GM18858 (cell line): Measurements from ENCODE around the gene BST1.

Experiments used
- ATAC-seq: cut with Tn5 transposase; IDR thresholded peaks from one replicate; pipeline ENCODE4 v1.9.1; 2021; ENCODE audit not compliant: unreplicated experiment

Gene BST1

DNA sequence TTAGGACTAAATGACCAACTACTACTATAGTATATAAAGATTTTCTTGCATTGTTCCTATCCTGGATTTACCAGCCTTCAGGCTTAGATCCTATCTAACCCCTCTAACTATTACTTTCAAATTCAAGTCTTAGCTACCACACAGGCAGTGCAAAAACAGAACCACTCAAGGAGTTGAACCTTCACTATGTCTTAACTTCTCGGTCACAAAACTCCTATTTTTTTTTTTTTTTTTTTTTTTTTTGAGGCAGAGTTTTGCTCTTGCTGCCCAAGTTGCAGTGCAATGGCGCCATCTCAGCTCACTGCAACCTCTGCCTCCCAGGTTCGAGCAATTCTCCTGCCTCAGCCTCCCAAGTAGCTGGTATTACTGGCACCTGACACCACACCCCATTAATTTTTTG, 27.5 kb upstream of the BST1 start:
- no peak for ATAC-seq

DNA sequence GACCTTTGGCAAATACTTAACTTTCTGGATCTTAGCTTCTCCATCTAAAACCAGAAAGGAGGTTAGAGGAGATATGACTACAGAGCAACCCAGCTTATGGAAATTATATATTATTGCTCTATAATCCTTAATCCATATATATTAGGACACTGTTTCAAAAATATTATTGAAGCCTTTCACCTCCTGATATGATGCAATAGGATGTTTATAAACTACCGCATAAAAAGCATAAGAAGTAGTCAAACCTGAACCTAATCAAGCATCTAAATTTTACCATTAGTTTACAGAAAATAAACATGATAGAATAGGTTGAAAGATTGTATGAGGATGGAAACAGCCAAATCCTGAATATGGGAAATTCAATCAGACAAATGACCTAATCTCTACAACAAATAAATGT, 26.8 kb upstream of the BST1 start:
- no peak for ATAC-seq

DNA sequence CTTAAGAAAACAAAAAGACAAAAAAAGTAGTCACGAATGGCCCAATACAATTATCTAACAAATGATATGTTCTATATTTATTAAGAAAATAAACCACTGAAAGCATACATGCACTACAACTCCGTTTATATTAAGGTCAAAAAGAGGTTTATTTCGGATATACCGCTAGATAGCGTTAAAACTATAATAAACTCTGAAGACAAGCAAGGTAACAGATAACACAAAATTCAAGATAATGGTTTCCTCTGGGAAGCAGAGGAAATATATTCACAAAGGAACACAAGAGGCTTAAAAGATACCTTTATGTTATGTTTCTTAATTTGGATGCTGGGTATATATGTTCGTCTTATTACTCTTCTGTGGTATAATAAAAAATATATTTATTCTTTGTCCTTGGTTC, 26.0 kb upstream of the BST1 start:
- no peak for ATAC-seq

- no peak for ATAC-seq
These were observed 25.3 kb upstream of the BST1 start for GRCh38 chr4:15677507-15677988.

DNA sequence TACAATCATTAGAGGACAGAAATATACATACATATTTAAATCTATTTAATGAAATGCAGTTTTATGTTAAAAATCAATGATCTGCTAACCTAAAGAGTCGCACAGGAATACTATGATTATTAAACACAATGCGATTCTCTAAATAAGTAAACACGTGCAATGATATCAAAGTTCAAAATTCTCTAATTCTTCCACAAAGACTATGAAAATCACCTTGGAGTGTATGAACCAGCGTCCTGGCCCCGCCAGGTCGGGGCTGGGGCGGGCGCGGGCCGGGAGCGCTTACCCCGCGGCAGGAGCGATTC, 21.8 kb upstream of the BST1 start:
- ATAC-seq, result no peak

DNA sequence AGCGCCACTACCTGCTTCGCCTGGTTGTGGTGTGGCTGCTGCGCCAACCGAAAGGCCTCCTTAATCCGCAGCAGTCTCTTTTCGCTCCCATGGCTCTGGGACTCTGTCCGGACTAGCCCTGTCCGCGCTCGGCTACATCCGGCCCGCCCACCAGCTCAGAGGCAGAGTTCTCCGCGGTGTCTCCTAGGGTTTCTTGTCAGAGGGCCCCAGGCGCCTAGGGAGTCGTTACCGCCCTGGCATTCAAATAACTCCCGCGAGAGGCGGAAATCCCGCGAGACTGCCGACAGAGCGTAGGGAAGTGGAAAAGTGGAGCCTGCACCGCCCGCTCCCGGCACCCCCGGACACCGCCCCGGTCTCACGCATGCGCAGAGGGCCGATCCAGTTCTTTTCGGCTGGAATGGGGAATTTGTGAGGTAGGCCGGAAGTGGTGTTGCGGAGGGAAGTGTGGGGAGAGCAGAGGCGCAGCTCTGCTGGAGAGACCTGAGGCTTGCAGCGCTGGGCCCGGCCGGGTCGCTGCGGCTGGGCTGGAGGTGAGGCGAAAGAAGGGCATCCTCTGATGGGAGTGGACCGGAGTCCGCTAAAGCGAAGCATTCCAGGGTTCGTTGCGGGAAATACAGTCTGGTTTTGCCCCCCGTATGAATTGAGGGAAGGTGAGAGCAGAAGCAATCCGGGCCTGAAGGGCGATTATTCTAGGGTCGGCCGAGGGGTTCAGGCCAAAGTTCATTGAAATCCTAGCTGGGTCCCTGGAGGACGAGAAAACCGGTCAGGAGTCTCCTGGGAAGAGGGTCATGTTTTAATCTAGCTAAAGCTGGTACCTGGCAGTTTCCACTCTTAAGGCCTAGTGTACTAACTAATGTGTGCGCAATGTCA, 21.3 kb upstream of the BST1 start, which contains the start of gene FAM200B:
TSS of gene FAM200B (plus strand) at position 456 of the 870 bp plus-strand sequence. CDS start 5,151 bp downstream, outside the sequence.
- peak; percentile 82 for ATAC-seq

DNA sequence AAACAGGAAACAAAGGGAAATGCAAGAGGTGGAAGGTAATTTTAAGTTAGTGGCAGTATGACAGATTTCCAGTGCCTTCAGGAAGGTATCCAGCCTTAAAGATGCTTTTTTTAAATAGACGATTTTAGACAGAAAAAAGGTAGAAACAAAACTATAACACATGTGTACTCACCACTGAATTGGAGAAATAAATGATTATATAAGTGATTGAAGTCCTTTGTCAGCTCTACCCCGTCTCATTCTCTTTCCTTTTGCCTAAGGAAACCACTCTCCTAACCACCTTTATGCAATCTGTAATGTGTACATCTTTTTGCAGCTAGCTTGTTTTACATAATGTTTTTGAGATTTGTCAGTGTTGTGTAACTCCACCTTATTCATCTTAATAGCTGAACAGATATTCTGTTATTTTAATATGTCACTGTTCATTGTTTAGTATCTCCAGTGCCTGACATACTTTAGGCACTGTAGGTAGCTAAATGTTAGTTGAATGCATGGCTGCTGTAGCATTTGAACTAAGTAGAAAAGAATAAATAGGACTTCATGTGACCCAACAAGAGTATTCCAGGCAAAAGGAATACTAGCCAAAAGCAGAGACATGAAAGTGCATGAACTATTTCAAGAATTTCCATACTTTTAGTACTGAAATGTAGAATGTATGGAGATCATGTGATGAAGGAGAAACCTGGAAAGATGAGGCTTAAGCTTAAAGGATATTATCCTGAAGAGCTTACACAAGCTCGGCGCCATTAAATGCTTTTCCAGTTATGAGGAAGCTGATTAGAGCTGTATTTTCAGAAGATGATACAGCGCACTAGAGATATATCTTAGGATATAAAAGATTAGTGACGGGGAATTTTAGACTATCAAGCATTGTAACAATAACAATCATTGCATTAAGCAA, 20.4 kb upstream of the BST1 start:
- ATAC-seq, result no peak

- ATAC-seq, result no peak
These were observed 19.7 kb upstream of the BST1 start for GRCh38 chr4:15683143-15683495.

DNA sequence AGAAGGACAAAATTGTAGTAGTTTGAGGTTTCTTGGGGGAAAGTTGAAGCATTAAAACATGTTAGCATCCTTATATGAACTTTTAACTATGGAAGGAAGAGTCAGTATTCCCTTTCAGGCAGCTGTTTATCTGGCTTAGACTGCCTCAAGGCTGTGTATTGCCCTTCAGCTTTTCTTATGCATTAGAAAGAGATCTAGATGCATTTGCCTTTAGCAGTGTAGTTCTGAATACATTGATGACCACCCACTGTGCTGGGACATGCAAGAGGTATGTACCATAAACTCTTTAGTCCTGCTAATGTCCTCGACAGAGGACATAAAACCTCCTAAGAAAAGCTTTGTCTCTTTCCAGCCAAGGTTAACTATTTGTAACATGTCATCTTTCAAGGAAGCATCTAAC, 18.4 kb upstream of the BST1 start:
- ATAC-seq, result no peak

- no peak for ATAC-seq
These were observed 14.8 kb upstream of the BST1 start for GRCh38 chr4:15688051-15688450.

GRCh38 chr4:15689540-15689939, 13.3 kb upstream of the BST1 start:
- no peak for ATAC-seq

GRCh38 chr4:15690020-15690809, 12.7 kb upstream of the BST1 start:
- no peak for ATAC-seq

- no peak for ATAC-seq
These were observed 11.3 kb upstream of the BST1 start for GRCh38 chr4:15691346-15692135.

GRCh38 chr4:15692602-15693001, 10.3 kb upstream of the BST1 start:
- ATAC-seq, result no peak

- no peak for ATAC-seq
These were observed 8.4 kb upstream of the BST1 start for GRCh38 chr4:15694431-15694830.

DNA sequence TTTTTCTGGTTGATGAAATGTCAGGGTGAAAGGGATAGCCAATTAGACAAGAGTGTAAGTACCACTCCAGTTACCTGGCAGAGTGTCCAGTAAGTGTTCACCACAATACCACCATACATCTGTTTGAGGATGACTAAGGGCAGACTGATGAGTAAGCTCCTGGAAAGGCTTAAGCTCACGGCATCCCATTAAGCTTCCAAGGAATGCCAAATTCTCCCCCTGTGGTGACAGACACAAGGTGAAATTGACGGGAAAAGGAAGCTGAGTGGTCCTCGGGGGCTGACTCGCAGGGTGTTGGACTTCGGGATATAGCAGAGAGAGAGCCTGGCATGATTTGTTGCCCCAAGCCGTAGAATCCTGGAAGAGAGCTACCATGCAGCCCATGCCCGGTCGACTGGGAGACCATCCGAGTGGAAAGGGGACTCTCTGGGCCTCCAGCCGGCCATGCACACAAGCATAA, 7.6 kb upstream of the BST1 start:
- ATAC-seq, result no peak

GRCh38 chr4:15695729-15696128, 7.1 kb upstream of the BST1 start:
- ATAC-seq, result no peak

DNA sequence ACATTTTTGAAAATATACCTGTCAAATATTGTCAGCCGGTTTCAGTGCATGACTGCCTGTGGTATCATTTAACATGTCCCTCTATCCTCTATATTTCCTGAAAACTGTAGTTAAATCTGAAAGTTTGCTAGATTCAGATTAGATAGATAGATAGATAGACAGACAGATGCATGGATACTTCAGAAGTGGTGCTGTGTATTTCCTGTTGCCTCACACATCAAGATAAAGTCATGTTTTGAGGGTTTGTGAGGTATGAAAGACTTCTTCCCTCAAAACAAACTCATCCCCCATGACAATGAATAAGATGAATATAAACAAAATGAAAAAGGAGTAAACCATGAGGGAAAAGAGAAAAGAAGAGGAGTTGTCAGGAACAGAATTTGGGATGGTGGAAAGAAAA, 6.0 kb upstream of the BST1 start:
- ATAC-seq, result no peak

DNA sequence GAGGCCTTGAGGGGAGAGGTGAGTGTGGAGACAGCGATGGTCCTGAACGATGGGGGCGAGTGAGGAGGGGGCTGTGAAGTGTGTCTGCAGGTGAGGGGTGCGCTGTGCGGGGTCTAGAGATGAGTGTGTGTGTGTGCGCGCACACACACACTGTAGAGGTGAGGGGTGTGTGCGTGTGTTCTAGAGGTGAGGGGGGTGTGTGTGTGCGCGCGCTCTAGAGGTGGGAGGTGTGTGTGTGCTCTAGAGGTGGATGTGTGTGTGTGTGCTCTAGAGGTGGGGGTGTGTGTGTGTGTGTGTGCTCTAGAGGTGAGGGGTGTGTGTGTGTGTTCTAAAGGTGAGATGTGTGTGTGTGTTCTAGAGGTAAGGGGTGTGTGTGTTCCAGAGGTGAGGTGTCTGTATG, 574 bp downstream of the BST1 start:
- no peak for ATAC-seq

DNA sequence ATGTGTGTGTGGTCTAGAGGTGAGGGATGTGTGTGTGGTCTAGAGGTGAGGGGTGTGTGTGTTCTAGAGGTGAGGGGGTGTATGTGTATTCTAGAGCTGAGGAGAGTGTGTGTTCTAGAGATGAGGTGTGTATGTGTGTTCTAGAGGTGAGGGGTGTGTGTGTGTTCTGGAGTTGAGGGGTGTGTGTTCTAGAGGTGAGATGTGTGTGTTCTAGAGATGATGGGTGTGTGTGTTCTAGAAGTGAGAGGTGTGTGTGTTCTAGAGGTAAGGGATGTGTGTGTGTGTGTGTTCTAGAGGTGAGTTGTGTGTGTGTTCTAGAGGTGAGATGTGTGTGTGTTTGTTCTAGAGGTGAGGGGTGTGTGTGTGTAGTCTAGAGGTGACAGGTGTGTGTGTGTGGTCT, 1.3 kb downstream of the BST1 start:
- no peak for ATAC-seq
